NCI-H2196 treated with DMSO at 0.1 percent for 48 hours (cell line): ENCODE results near the gene FBLN2.

Experiments used
- DNase-seq: peaks from one replicate; lab custom pipeline; 2025; ENCODE audit not compliant: unreplicated experiment; lab: John Stamatoyannopoulos, UW

FBLN2 gene

DNA sequence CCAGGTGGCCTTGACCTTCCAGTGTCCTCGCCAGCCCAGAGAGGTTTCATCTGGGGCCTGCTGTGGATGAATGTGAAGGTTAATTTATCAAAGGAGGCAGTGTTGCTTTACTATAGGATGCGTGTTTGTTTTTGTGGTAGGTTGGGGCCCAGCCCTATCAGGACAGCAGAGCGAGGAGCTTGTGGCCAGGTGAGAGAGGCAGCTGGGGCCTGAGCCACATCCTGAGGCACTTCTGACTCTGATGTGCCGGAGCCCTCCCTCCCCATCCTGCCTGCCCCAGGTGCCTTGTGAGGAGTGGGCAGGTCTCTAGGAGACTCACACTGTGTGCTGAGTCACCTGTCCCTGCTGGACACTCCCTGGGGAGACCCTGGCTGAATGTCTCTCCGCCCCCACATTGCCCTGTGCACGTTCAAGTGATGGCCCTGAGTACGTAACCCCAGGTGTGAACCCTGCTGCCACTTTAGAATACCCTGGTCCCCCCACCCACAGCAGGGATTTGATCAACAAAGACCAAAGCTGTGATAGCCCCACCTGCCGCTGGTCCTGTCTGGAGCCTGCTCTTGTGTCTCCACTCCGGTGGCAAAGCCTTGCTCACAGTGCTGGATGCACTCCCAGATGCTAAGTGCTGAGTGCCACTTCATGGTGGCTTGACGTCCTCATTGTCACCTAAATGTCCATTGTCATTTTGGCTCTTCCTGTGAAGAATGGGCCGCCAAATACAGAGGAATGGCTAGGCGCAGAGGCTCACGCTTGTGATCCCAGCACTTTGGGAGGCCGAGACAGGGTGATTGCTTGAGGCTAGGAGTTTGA, 16.0 kb downstream of the FBLN2 start:
- DNase-seq: no peak

DNA sequence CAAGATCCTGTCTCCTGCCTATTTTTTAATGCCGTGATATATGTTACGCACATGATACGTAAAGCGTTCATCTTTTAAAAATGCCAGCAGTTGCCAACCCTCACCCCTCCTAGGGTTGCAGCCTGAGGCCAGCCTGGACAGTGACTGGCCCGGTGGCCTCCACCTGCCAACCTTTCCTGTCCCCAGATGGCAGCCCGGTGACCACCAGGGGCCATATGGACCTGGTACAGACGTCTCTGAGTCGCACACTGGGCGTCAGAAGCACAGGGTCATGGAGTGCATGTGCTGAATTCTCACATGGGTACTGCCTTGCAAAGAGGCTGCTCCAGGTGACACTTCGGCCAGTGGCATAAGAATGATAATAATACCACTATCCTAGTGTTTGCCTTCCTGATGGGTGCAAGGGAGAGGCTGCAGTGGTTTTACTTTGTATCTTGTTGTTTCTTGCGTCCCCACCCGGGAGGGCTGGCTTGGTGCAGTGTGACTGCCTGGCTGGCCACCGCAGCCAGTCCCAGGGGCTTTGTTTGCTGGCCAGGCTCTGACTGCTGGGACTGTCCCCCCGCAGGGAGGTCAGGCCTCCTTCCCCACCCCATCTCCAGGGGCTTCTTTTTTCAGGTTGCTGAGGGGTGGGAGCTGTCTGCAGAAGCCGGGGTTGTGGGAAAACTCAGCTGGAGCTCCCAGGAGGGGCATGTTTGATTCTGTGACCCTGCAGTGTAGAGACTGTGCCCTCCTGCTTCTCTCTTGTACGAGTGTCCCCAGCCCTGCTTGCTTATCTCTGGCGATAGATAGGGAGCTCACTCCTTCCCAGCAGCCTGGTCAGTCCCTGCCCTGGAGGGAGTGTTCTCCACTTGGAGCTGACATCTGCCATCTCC, 16.9 kb downstream of the FBLN2 start:
- no peak for DNase-seq

DNA sequence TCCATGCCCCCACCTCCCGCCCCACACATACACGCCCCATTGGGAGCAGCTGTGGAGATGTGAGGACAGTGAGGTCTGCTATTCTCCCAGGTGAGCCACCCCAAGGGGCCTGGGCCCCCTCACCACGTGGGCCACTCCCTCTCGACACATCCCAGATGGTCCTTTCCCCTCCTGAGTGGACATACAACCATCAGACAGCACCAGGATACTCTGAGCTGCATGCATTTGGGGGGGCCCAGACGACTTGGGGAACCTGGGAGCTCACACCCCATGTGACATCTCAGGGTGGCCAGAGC, 17.5 kb downstream of the FBLN2 start:
- DNase-seq: no peak

DNA sequence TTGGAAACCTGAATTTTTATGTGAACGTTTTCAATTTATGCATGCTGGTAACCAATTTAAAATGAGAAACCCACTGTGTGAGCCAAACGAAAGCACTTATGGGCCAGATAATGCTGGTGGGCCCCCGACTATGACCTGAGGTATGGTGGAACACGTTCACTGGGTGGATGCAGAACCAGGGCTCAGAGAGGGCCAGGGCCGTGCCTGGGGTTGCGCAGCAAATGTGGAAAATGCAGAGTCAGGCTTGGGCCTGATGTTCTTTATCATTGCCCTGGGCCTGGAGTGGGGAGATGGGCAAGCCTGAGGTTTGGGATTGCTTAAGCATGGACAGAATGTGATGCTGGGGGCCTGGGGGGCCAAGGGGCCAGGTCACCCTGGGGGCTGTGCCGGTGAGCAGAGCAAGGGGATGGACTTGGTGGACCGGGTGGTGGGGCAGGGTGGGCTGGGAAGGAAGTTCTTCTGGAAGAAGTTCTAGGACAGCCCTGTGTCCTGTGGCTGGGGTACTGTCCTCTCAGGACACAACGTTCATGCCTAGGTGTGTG, 17.9 kb downstream of the FBLN2 start:
- no peak for DNase-seq

DNA sequence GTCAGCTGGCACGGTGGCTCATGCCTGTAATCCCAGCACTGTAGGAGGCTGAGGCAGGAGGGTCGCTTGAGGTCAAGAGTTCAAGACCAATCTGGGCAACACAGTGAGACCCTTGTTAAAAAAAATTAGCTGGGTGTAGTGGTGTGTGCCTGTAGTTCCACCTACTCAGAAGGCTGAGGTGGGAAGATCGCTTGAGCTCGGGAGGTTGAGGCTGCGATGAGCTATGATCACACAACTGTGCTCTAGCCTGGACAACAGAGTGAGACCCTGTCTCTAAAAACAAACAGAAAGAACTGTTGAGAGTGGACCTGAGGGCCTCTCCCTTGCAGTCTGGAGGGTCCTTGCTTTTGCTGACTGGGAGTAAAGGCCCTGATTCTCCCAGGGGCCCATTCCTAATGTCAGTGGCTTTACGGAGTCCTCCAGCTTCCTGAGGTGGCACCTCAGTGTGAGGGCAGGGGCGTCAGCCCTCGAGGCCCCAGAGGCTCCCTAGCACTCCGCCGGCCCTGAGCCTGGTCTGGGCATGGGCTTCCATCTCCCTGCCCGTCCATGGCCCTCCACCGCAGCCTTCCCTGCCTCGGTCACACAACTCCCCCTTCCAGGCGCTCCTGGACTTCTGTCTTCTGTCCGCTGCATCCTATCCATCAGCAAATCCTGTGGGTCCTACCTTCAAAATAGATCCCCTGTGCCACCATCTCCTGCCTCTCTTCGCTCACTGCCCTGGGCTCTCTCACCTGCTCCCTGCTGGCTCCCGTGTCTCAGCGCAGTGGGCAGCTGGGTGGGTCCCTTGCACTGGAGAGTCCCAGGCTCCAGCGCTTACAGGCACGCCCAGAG, 19.0 kb downstream of the FBLN2 start:
- no peak for DNase-seq

DNA sequence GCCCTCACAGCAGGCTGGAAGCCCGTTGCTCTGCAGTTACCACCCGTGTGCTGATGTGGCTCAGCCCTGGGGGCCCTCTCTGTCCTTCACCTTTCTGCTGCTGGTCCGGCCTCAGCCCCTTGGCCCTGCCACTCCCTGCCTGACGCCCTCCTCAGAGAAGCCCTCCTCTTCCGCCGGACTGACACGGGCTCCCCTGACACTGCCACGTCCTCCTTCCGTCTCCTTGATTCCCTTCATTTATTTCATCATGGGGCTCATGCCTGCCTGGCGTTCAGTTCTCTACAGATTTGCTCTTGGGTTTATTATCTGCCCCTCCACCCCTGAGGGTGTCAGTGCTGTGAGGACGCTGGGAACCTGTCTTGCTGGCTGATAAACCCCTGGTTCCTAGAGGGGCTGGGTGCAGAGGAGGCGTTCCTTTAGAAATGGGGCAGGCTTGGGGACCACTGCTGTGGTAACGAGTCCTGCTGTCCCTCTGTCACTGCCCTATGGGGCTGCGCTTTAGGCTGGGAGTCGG, 19.6 kb downstream of the FBLN2 start:
- DNase-seq: no peak

DNA sequence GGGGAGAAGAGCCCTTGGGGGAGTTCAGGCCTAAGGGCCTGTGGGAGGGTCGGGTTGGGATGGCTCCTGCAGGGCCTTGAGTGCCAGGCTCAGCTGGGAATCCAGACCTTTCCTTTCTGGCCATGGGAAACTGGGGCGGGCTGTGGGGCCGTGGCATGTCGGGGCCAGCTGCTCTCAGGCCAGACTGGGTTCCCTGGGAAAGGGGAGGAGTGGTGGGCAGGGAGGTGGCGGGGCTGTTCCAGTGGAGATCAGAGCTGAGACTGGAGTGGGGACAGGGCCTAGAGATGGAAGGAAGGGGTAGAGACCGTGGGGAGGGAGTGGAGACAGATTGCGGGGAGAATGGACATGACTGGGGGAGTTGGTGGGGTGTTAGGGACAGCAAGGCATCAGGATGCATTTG, 20.3 kb downstream of the FBLN2 start:
- no peak for DNase-seq

DNA sequence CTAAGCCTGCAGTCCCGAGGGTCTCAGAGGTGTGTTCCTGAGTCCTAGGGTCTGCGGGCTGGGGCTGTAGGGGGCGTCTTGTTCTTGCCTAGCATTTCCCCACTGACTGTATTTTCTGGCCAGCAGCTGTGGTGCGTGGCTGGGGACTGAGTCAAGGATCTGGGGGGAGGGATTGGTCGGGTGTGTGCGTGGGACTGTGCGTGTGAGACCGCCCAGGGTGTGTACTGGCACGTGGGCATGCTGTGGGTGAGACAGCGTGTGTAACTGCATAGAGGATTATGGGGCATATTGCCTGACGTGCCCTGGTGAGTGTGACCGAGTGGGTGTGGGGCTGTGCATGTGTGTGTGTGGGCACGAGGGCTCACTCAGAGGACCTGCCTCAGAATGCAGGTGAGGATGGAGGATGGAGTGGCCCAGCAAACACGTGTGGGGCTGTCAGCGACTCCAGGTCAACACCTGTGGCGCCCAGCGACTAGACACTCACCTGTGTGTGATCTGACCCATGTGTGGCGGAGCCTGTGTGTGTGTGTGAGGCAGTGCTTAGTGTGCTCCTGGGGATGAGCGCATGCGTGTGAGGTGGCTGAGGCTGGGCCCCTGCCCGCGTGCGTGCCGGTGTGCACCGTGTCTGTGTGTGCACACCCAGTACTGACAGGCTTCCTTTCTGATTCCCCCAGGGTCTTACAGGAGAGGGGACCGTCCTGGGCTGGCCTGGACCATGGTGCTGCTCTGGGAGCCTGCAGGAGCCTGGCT, 20.9 kb downstream of the FBLN2 start:
- DNase-seq: no peak

DNA sequence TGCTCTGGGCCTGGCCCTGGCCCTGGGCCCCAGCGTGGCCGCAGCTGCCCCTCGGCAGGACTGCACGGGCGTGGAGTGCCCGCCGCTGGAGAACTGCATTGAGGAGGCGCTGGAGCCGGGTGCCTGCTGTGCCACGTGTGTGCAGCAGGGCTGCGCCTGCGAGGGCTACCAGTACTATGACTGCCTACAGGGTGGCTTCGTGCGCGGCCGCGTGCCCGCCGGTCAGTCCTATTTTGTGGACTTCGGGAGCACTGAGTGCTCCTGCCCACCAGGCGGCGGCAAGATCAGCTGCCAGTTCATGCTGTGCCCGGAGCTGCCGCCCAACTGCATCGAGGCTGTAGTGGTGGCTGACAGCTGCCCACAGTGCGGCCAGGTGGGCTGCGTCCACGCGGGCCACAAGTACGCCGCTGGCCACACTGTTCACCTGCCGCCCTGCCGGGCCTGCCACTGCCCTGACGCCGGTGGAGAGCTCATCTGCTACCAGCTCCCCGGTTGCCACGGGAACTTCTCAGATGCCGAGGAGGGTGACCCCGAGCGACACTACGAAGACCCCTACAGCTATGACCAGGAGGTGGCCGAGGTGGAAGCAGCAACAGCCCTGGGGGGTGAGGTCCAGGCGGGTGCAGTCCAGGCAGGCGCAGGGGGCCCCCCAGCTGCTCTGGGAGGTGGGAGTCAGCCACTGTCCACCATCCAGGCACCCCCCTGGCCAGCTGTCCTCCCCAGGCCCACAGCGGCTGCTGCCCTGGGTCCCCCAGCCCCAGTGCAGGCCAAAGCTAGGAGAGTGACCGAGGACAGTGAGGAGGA, 21.7 kb downstream of the FBLN2 start:
- DNase-seq: no peak

DNA sequence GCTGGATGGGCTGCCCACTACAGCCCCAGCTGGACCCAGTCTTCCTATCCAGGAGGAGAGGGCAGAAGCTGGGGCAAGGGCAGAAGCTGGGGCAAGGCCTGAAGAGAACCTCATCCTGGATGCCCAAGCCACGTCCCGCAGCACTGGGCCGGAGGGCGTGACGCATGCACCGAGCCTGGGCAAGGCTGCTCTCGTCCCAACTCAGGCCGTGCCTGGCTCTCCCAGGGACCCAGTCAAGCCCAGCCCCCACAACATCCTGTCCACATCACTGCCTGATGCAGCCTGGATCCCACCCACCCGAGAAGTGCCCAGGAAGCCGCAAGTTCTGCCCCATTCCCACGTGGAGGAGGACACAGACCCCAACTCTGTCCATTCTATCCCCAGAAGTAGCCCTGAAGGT, 22.3 kb downstream of the FBLN2 start:
- DNase-seq: no peak

DNA sequence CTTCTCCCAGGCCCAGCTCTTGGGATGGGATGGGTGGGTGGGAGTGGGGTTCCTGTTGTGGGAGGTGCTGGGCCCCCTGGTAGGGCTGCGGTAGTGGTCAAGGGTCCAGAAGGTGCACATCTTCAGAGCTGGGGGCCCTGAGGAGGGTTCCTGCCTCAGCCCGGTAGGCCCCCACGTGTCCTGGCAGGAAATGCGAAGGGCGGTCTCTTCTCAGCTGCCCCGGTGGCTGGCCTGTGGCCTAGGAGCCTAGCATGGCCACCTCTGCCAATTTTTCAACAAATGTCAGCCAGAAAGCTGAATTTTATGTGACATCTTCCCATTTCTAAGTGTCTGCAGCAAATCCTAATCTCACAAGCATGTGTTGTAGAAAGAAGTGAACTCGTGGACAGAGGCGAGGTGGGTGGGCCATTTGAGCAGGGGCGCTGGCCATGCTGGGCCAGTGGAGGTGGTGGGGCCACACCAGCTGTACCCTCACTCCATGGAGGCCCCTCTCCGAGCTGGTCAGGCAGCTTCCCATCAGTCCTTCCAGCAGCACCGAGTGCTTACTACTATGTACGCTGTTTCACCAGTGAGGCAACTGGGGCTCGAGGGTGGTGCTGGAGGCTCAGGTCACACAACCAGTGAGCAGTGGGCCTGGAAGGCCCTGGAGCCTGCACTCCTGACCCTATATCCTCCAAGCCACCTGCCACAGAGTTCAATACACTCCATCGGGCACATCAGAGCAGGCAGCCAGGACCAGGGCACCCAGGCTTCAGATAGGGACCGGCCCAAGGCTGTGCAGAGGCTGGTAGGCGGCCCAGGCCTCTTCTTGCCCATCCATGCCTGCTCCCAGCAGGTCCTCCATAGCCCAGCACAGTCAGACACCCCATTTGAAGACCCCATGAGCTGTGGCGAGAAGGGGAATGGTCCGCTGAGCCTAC, 23.2 kb downstream of the FBLN2 start:
- DNase-seq: no peak

DNA sequence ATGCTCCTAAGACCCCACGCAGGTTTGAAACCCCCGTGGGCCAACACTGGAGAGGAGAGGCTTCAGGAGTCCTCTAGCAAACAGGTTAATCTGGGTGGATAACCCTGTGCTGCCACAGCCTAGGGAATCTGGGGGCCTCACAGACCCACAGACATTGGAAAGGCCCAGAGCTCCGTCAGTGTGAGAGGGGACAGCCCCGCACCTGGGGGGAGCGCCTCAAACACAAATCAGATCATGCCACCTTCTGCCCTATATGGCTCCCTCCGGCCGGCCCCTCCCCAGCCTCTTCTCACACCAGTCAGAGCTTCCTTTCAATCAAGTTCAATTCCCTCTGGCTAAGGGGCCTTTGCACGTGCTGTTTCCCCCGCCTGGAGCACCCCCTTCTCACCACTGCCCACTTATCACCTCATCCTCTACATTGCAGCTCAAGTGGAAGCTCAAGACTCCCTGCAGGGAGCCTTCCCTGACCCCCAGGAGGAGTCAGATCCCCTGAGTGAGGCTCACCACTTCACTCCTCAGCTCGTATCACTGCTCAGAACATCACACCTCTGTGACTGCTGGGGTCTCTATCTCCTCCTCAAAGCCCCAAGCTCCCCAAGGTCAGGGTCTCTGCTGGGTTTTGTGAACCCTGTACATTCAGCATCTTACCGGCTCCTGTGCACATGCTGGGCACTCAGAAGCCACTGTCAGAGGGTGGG, 24.1 kb downstream of the FBLN2 start:
- DNase-seq: no peak

DNA sequence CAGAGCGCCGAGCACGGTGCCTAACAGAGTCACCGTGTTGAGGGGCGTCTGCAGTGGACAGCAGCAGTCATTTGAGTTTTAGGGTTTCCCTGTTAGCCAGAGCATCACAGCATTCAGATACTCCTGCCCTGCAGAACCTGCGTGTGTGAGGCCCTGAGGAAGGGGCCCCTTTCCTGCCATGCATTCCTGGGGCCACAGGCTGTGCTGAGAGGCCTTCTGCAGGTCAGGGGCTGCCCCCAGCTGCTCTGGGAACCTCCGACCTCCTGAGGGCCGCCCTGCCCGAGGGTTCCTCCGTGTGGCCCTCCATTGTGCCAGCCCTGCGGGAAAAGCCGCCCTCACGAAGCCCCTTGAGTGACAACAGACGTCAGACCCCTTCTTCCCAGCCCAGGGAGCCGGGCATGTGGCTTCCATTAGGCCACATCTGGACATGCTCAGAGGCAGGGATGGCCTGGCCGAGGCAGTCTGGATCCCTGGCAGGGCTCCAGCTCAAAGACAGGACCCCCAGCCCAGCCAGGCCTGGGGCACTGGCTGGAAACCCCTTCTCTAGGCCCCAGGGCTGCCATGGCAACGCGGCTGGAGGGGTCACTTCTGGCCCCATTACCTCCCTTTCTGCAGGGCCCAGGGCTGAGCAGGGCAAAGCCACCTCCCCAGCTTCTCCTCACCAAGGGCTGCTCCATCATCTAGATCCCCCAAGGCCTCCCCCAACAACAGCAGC, 25.3 kb downstream of the FBLN2 start:
- no peak for DNase-seq

DNA sequence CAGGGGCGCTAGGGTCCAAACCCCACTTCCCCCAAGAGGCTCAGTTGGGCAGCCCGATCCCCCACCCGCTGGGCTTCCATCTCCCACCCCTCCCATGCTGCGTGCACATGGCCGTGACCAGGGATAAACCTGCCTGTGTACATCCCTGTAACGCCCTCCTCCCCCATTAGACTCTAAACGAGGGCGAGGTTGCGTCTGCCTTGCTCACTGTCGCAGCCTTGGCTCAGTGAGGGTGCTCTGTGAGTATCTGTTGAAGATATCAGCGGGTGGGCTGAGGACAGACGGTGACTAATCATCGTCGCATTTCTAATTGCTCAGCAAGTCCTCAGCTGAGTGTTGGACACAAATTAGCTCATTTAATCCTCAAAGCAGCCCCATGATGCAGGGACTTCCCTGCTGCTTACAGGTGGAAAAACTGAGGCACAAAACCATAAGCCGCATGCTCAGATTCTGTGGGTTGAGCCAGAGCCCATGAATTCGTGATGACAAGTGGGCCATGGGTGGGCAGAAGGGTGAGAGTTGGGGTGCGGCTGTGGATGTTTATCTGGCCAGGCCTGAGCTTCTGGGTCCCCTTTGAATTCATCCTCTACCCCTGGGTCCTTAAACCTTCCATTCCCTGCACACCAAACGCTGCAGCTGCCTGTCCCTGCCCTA, 26.0 kb downstream of the FBLN2 start:
- no peak for DNase-seq

DNA sequence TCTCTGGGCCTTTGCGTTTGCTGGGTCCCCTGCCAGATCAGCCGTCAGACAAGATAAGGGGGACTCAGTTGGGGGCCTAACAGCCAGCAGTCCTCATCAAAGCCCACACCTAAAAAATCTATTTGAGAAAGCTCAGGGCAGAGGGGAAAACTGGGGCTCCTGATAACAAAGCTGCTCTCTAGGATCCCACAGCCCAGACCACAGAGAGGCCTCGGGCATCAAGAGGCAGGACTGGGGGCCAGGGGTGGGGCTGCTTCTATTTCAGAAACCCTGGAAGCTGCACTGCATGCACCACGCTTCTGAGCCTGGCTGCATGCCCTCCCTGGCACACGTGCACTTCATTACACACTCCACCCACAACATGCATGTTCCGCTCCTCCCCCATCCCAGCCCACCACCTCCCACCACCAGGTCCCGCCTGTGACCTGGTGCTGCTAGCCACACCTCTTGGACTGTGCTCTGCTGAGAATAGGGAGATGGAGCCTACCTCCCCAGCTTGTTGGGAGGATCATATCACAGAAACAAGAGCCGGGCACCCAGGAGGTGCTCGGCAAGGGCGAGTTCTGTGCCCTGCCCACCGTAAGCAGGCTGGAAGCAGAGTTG, 26.6 kb downstream of the FBLN2 start:
- DNase-seq: no peak
